Nephron progenitor cell (in vitro differentiated cells): ENCODE results near the gene SPATC1L.

Experiments used
- DNase-seq: peaks from one replicate; pipeline ENCODE4 v3.0.0; 2021
- H3K27ac Mint-ChIP-seq: 2 replicates; pipeline ENCODE4 v1.8.0; 2021; ENCODE audit warnings: mild to moderate bottlenecking, moderate library complexity, mixed read lengths
- H3K27me3 Mint-ChIP-seq: 2 replicates; pipeline ENCODE4 v1.8.0; 2021; ENCODE audit warnings: mild to moderate bottlenecking, low read depth, mixed read lengths; ENCODE audit not compliant: poor library complexity
- H3K36me3 Mint-ChIP-seq: 2 replicates; pipeline ENCODE4 v1.8.0; 2021; ENCODE audit warnings: low read depth, mixed read lengths
- H3K4me1 Mint-ChIP-seq: 2 replicates; pipeline ENCODE4 v1.8.0; 2021; ENCODE audit warnings: mixed read lengths
- H3K4me3 Mint-ChIP-seq: 2 replicates; pipeline ENCODE4 v1.8.0; 2021; ENCODE audit warnings: mild to moderate bottlenecking, moderate library complexity, mixed read lengths
- H3K9me3 Mint-ChIP-seq: 2 replicates; pipeline ENCODE4 v1.8.0; 2021; ENCODE audit warnings: mild to moderate bottlenecking, moderate library complexity, mixed read lengths
- CTCF ChIP-seq: fragments of 200-600 bp; sonication (generic); IDR thresholded peaks from 2 replicates; pipeline ENCODE4 v1.5.0; 2021; ENCODE audit warnings: antibody characterized with exemption

Gene SPATC1L

DNA sequence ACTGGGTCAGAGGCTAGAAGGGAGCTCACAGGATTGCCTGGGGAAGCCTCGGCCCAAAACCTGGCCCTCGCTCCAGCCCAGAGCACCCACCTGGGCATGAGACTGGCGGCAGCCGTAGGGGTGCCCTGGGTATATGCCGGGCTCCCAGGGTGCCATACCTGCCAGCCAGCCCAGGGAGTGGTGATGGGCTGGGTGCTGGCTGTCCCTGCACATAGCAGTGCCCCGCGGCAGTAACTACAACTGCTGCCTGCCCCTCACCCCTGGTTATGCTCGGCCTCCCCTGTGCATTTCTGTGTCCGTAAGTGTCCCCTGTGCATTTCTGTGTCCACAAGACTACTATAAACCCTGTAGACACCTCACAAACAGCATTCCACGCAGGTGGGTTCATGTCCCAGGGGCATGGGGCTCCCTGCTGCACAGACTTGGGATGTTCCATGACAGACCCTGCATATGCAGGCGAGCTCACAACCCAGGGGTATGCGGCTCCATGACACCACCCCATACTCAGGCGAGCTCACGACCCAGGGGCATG is 5.8 kb upstream of the SPATC1L start:
- Mint-ChIP-seq H3K27me3 (no peaks in the 10 kb centered on the region), H3K4me1 (peaks cover 67% of the 10 kb centered on the region), H3K27ac (no peak overlapping the region), H3K36me3 (peaks cover 44% of the 10 kb centered on the region), H3K4me3 (no peak overlapping the region), H3K9me3 (no peaks in the 10 kb centered on the region)
- no peak for TF ChIP-seq CTCF
- DNase-seq = no peak

- H3K4me3 Mint-ChIP-seq = no peak overlapping the region
- no peak for DNase-seq
- peaks cover 38% of the 10 kb centered on the region for H3K36me3 Mint-ChIP-seq
- no peaks in the 10 kb centered on the region for H3K27me3 Mint-ChIP-seq
- TF ChIP-seq CTCF = no peak
- no peaks in the 10 kb centered on the region for H3K9me3 Mint-ChIP-seq
- peak overlapping the region; percentile 79 for H3K27ac Mint-ChIP-seq
- H3K4me1 Mint-ChIP-seq = peaks cover 66% of the 10 kb centered on the region
Measured at GRCh38 chr21:46189213-46189958, 5.1 kb upstream of the SPATC1L start.

DNA sequence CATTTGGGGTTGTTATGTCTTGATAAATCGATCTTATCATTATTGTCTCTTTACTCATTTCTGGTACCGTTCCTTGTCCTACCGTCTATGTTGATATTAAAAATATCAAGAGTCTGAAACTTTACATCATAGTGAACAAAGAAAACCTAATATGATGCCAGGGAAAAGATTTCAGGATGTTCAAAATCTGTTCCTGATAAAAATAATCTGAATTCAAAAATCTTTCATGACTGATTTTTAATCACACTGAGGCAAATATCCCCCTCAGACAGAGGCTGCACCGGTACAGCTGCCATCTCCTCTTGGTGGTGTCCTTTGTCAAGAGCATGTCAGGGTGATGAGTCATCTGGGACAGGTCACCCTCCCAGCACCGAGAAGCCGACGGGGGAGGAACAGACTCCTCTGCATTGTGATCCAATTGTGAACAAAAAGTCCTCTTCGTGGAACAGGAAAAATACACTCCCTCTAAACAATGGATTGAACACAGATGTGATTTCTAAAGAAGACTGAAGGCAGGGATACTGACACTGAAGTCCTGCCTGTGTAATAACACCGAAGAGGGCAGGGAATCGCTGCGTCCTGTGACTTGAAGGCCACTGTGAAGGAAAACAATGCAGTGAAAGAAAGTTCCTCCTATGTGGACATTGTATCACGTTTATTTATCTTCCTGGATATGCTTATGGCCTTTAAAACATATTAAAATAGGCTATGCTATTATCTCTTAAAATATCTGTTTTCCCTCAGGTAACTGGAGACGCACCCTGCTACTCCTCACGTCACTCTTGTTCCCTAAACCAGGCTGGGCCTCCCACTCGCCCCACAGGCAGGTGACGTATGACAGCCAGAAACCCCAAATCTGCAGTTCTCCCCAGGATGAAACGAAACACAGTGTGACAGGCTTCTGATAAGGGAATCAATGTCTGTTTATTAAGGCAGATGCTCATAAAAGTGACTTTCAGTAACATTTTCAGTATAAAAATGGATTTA is 4.3 kb upstream of the SPATC1L start:
- Mint-ChIP-seq H3K9me3 (no peaks in the 10 kb centered on the region), H3K4me3 (peak overlapping the region; percentile 51), H3K27ac (peak overlapping the region; percentile 79), H3K4me1 (peaks cover 66% of the 10 kb centered on the region), H3K36me3 (peaks cover 29% of the 10 kb centered on the region), H3K27me3 (no peaks in the 10 kb centered on the region)
- DNase-seq = no peak
- TF ChIP-seq CTCF = no peak

DNA sequence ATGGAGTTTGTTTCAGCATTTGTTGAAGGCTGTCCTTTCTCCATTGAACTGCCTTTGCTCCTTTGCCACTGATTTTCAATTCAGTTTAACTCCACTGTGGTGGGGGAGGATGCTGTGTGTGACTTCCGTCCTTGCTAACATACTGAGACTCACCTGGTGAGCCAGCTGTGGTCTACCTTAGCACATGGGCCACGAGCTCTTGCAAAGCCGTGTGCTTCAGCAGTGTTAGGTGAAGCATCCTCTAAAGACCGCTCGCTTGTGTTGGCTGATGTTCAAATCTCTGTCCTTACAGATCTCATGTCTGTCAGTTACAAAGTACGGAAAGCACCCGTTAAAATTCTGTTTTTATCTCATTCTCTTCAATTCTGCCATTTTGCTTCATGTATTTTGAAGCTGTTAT is 3.6 kb upstream of the SPATC1L start:
- H3K4me1 Mint-ChIP-seq = peaks cover 66% of the 10 kb centered on the region
- no peak for TF ChIP-seq CTCF

DNA sequence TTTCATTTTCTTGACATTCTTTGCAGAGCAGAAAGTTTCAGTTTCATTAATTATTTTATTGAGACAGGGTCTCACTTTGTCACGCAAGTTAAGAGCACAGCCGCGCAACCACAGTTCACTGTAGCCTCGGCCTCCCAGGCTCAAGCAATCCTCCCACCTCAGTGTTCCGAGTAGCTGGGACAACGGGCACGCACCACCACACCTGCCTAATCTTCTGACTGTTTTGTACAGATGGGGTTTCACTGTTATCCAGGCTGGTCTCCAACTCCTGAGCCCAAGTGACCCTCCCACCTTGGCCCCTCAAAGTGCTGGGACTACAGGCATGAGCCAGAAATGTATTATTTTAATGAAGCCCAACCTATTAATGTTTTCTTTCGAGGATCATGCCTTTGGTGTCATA is 3.0 kb upstream of the SPATC1L start:
- H3K27ac Mint-ChIP-seq = peak overlapping the region; percentile 61
- no peak for DNase-seq
- H3K4me1 Mint-ChIP-seq = peaks cover 66% of the 10 kb centered on the region
- no peaks in the 10 kb centered on the region for H3K27me3 Mint-ChIP-seq
- TF ChIP-seq CTCF = no peak
- H3K4me3 Mint-ChIP-seq = peak overlapping the region; percentile 20
- H3K9me3 Mint-ChIP-seq = no peaks in the 10 kb centered on the region
- peaks cover 25% of the 10 kb centered on the region for H3K36me3 Mint-ChIP-seq

More for the DNA sequence above, 3.6 kb upstream of the SPATC1L start:
- Mint-ChIP-seq H3K27me3 (no peaks in the 10 kb centered on the region), H3K9me3 (no peaks in the 10 kb centered on the region), H3K36me3 (peaks cover 25% of the 10 kb centered on the region), H3K27ac (peak overlapping the region; percentile 79), H3K4me3 (peak overlapping the region; percentile 51)
- DNase-seq = no peak
